ENCODE data around the gene GLRA3.

Gene GLRA3

DNA sequence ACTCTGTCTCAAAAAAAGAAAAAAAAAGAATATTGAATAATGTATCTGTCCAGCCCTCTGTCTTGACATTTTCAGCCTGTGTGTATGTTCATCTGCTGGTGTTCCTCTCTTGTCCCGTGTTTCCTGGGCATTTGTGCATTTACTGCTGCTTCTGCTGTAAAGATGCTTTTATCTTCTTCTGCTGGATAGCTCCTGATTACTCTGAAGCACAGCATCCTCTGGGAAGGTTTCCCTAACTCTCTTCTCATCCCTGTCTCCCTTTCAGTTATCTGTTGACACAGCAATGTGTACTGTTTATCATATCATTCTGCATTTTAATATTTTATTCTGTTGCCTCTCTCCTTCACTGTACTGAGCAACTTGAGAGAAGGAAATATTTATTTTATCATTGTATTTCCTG is 232.5 kb downstream of the GLRA3 start:
- no peak for DNase-seq

- no peak for DNase-seq
Measured at GRCh38 chr4:174595141-174595929, 233.7 kb downstream of the GLRA3 start.

GRCh38 chr4:174593701-174594100 is 235.3 kb downstream of the GLRA3 start:
- DNase-seq: no peak

DNA sequence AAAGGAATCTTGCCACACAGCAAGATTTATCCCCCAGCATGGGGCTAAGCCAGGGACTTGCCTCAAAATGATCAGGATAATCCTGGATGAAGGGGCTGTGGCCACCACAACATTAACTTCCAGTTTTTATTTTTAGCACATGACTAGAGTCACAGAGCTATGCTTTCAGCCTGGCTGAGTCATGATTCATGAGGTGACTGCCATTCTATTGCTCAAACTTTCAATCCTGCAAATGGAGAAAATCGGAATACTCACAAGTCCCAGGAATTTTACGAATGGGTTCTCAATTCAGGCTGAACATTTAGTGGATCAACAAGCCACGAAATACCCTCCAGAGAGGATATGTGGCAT is 236.1 kb downstream of the GLRA3 start:
- no peak for DNase-seq

- no peak for DNase-seq
Measured at GRCh38 chr4:174592256-174592984, 236.6 kb downstream of the GLRA3 start.

DNA sequence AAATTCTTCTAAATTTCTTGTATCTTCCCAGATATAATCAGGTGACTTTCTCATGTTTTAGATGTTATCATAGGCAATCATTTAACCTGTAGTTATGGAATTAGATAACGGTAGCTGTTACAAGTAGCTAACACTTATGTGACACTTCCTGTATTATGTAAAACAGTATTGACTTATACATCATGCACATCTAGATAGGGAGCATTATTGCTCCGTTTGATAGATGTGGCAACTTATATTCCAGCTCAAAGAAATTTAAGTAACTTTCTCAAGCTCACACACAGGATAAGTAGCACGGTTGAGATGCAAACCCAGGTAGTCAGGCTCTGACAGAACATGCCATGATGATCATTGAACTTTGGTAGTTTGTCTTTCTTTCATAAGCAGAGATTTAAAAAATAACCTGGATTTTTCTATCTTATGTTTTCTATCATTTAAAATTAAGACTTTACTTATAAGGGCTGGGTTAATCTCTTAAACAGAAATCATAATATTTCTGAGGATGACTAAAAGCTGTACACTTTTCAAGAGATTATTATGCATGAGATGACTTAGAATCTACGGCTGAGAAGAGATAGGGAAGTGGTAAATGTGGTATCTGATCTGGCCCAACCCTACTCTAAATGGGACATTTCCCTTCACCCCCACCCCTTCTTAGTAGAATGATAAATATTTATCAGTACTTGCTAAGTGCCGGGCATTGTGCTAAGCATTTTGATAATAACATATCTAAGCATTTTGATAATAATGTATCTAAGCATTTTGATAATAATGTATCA is 237.6 kb downstream of the GLRA3 start:
- DNase-seq: no peak

DNA sequence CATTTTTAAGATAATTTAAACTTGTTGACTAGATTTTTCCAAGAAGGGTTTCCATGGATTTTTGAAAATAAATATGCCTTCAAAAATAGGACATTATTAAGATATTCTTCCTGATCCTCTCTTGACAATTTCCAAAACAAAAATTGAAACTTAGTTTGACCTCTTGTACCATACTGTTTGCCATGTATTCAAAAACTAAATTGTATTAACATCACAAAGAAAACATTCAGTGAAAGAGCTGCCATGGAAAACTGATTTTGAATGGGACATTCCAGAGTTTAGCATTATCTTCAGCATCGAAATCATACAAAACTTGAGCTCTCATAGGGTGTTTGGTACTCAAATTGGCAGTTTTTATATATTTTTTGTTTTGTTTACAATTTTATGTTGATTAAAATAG is 238.7 kb downstream of the GLRA3 start:
- DNase-seq: no peak

Data from nucleus accumbens (tissue), 56 donors.